T-helper 2 cell (primary cell): ENCODE data around the gene KLF16.

Source experiments
- DNase-seq, 5 experiments: peaks; one replicate each; pipeline versions ENCODE4 v3.0.0 to v3.0.0-alpha.2; 2012 to 2022

Gene KLF16

DNA sequence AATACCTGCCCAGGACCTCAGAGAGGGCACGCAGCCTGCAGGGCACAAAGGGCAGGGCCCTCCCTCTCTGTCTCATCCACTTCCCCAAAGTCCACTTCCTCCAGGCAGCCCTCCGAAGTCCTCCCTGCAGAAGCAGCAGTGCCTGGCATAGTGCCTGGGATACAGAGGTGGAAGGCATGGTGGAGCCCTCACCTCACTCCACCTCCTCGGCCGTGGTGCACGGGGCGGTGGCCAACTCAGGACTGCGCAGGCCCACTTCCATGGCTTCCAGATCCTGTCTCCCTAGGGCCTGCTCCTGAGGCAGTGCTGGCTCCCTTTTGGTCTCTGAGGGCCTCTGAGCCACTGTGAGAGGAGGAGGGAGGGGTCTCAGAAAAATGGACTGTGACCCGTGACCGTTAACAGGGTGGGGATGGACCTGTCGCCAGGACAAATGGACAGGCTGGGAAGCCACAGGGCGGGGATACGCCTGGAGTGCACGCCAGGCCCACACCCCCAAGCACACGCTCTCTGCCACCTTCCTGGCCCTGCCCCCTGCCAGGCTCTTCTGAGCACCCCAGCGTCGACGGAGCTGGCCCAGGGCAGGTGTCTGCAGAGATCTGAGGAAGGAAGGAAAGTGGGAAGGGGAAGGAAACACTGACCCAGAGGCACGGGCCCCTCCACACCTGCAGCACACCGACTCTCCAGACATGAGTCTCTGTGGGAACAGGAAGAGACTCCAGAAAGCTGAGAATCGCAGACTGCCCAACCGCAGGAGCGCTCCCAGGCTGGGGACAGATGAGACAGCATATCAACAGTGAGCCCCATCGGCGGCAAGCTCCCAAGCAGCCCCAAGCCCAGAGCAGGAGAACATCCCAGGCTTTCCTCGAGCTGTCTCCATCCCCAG is 23.5 kb downstream of the KLF16 start:
- DNase-seq: no peak

DNA sequence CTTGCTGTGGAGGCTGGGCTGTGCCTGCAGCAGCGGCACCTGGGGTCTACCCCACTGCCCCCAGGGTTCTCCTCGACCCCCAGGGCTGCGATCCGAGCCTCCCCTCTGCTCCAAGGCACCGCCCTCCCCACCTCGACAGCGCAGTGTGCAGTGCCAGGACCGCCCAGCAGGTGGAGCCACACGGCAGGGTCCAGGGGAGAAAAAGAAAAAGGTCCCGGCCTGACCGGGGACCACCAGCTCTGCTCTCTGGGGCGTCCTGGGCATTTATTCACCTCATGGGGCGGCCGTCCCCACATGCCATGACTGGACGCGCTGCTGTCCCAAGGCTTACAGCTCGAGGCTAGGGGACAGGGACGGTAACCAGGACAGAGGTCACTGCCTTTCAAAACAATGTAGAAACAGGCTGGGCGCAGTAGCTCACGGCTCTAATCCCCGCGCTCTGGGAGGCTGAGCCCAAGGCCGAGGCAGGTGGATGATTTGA is 25.7 kb downstream of the KLF16 start:
- peak in 4 of 5 experiments; percentile 39 to 54 (median 49) for DNase-seq

GRCh38 chr19:1837222-1837565 is 26.2 kb downstream of the KLF16 start:
- no peak for DNase-seq

DNA sequence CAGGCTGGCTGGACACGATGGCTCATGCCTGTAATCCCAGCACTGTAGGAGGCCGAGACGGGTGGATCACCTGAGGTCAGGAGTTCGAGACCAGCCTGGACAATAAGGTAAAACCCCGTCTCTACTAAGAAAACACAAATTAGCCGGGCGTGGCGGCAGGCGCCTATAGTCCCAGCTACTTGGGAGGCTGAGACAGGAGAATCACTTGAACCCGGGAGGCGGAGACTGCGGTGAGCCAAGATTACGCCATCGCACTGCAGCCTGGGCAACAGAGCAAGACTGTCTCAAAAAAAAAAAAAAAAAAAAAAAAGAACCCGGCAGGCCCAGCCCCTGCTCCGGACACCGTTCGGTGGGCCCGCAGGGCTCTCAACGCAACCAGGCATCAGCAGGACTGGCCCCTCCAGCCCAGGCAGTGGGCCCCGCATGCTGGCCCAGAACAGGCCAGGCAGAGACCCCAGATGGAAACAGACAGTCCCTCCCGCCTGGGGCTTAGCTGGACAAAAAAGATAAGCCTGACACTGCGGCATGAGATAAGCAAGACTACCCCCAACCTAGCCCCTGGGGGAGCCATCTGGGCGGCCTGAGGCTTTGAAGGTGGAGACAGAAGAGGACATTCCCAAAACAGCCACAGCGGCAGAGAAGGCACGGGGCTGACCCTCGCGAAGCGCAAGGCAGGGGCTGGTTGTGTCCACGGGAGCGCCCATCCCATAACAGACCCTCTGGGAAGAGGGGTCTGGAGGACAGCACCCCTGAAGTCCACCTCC is 26.7 kb downstream of the KLF16 start:
- DNase-seq: no peak

DNA sequence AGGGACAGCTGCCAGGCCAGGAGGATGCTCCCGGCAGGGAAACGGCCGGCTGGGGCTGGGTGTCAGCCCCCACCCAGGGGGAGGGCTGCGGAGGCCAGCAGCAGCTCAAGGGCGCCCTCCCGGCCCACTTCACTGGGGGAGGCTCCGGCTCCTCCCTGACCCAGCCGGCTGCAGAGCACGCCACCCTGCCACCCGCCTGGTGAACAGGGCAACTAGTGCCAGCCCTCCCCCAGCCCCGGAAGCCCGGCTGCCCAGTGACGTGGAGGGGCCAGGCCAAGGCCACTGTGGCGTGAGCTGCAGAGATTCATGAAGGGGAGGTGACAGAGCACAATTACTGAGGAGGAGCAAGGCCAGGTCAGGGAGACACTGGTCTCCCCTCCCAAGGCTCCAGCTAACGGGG is 29.8 kb downstream of the KLF16 start:
- no peak for DNase-seq

DNA sequence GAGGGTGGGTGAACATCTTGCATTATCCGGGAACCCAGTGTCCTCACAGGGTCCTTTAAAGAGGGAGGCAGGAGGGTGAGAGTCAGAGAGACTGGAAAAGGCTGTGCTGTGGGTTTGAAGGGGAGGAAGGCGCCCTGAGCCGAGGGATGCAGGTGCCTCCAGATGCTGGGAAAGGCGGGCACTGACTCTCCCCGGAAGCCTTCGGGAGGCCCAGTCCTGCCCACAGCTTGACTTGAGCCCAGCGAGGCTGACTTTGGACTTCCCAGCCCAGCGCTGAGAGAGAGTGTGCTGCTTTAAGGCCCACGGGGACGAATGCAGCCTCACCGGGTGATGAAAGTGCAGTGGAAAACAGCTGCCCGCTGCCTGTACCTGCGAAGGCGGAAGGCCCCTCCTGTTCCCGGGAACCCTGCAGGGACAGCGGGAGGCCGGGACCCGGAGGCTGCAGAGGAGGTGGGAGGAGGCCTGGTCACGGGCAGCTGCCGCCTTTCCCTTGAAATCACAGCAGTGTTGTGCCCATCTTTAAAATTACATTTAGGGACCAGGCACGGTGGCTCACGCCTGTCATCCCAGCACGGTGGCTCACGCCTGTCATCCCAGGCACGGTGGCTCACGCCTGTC is 31.2 kb downstream of the KLF16 start:
- DNase-seq: no peak

GRCh38 chr19:1830978-1831377 is 32.4 kb downstream of the KLF16 start:
- DNase-seq: no peak

DNA sequence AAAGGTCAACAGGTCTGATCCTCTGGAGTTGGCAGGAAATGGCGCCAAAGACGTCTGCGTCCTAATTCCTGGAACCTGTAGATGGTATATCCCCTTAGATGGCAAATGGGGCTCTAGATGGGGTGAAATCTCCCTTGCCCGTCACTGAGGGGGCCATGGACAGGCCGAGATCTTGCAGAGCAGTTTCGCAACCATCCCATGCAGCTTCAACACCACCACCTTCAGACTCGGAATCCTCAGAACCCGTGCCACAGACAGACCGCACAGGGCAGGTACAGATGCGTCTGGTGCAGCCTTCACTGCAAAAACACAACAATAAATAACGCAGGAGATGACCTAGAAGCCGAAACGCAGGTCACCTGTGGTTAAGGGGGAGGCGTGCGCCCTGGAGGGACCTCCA is 32.8 kb downstream of the KLF16 start:
- no peak for DNase-seq

DNA sequence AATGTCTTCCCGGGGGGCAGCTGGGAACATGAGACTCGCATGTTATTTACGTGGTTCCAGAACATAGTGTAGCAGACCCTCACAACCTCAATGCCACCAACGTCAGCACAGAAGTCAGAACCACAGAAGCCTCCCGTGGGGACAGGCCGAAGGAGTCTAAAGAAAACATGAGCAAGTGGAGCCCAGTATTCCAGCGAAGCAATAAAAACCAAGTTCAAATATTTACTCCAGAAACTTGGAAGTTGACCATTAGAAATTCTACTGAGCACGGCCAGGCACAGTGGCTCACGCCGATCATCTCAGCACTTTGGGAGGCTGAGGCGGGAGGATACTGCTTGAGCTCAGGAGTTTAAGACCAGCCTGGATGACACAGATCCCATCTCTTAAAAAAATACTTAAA is 33.4 kb downstream of the KLF16 start:
- DNase-seq: no peak

- DNase-seq: no peak
Measured at GRCh38 chr19:1828279-1829238, 34.8 kb downstream of the KLF16 start.

DNA sequence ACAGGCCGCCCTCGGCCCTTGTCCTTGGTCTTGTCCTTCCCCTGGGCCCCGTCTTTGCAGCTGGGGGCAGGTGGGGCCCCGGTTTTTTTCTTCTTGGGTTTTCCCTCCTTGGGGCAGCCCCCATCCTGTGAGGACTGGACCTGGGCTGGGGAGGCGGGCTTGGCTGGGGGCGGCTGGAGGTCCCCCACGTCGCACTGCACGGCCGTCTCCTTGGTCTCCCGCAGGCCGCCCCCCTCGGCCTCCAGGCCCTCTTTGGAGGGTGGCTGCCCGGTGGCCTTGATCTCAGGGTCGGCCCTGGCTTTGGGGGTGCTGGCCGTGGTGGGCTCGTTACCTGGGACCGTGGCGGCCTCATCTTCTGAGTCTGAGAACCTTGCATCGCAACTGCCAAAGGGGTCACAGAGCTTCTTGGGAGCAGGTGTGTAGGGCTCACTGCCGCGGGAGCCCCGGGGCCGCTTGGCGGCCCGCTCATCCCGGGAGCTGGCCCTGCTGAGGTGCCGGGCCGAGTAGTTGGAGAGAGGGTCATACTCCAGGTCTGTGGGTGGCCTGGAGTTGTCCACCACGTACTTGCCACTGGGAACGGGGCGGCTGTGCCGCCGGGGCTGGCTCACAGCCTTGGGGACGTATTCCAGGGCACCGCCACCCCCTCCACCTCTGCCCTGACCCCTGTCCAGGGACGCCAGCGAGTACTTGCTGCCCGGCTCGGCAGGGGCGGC is 35.7 kb downstream of the KLF16 start:
- no peak for DNase-seq

DNA sequence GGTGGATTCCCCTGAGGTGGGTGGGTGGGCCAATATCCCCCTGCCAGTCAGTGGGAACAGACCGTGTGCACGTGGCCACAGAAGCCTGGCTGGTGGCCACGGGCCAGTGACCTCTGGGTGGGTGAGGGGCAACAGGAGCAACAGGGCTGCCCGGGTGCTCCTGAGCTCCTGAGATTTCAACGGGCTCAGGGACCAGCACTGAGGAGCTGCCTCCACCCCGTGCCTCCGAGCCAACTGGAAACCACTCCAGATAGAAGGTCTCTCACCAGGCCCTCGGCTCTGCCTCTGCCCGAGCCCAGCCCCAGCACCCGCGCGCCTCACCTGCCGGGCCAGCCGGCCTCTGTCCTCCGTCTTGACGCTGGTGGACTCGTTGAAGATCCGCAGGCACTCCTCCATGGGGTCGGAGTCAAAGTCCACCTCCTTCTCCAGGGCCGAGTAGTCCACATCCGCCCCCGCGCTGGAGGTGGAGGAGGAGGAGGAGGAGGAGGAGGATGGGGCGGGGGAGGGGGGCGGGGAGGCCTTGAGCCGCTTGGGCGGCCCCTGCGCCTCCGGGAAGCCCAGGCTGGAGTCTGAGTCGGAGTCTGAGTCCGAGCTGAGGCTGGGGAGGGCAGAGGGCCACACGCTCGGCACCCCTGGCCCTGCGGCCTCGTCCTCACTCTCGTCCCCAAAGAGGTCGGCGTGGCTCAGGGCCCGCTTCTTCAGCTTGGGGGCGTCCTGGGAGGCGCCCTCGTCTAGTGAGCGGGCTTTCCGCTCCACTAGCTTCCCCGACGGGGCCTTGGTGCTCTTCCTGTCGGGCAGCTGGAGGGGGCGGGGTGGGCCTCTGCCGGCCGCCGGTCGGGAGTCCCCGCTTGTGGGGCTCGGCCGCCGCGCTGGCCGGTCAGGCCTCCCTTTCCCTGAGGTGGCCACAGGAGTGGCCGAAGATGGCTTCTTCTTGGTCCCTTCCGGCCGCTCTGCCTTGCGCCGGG is 36.5 kb downstream of the KLF16 start:
- no peak for DNase-seq

GRCh38 chr19:1825909-1826556 is 37.3 kb downstream of the KLF16 start:
- DNase-seq: peak; percentile 50 to 73 (median 67)

- no peak for DNase-seq
Measured at GRCh38 chr19:1824252-1824622, 39.1 kb downstream of the KLF16 start.

DNA sequence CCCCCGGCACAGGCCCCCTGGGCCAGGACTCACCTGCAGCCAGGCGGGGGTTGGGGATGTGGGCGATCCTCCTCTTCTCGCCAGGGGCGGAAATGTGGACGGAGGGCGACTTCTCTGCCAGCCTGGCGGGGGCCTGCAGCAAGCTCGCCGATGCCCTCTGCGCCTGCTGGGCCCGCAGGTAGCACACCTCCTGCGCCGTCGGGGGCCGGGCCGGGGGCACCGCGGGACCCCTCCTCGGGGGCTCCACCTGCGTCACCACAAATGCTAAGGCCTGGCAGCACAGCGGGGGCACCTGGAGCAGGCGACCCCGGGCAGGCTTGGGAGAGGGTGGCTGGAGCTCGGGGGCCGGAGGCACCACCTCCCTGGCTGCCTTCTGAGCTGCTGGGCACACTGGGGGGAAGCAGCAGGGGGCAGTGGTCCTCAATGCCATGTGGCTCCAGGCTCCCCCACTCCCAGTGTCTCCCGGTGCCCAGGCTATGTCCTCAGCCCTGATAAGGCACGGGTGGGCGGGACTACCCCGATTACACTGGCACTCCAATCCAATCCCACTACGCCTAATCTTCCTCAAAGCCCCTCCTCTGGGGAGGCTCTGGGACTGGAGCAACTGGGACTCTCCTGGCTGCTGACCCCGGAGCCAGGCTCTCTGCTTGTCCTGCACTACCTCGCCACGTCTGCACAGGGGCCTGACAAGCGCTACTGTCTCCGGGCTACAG is 39.7 kb downstream of the KLF16 start:
- DNase-seq: no peak

GRCh38 chr19:1823020-1823419 is 40.4 kb downstream of the KLF16 start:
- DNase-seq: no peak

DNA sequence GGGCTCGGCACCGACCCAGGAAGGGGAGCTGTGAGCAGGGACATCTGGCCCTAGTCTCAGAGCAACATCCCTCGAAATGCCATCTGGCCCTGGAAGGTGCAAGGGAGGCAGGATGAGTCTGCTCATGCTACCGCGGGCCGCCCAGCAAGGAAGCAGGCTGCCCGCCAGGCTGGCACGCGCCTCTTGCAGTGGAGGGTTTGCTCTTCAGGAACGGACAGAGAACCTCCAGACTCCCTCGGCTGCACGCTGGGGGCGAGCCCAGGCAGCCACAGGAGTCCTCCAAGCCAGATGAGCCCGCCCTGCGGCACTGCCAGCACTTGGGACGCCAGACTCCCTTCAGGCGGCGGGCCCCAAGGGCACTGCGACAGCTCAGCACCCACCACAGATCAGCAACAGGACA is 41.2 kb downstream of the KLF16 start:
- DNase-seq: no peak

GRCh38 chr19:1819341-1820255 is 43.8 kb downstream of the KLF16 start:
- no peak for DNase-seq
